Activated CD4-positive, alpha-beta T cell treated with anti-CD3 and anti-CD28 coated beads for 36 hours (primary cell): ENCODE data around the gene TRIP12. TPM values are rescaled to one million over a fixed set of nuclear protein-coding genes. Genes with fewer than 3 reads are reported as not detected.
A peak's percentile ranks its signal among the peaks of the same experiment; 100 is the strongest.
"Not testable (repeated sequence)": the region's sequence is repeated elsewhere in the genome, so short reads cannot be mapped to it uniquely, and the experiment has no call there.

ENCODE experiments used
- ATAC-seq: fragments of 200-7000 bp; cut with Tn5 transposase; one replicate; pipeline ENCODE4 v1.10.0; 2021; ENCODE audit warnings: mild to moderate bottlenecking, moderate library complexity
- CTCF ChIA-PET: fragments of 350-600 bp; sonication (Branson Sonifier 250); formaldehyde crosslinking; loops from one replicate; lab custom pipeline; 2021; ENCODE audit warnings: antibody characterized with exemption; lab: Charles Lee
- POLR2A ChIA-PET: fragments of 350-600 bp; sonication (Branson Sonifier 250); formaldehyde crosslinking; loops from one replicate; lab custom pipeline; 2021; ENCODE audit warnings: antibody characterized with exemption, inconsistent platforms; lab: Charles Lee
- DNase-seq: peaks from one replicate; pipeline ENCODE4 v3.0.0-alpha.2; 2020
- H3K27ac Mint-ChIP-seq: one replicate; pipeline ENCODE4 v1.8.0; 2021; ENCODE audit warnings: mixed read lengths
- H3K27me3 Mint-ChIP-seq: one replicate; pipeline ENCODE4 v1.8.0; 2021; ENCODE audit warnings: mixed read lengths
- H3K36me3 Mint-ChIP-seq: one replicate; pipeline ENCODE4 v1.8.0; 2021; ENCODE audit warnings: low read depth, mixed read lengths
- H3K4me1 Mint-ChIP-seq: one replicate; pipeline ENCODE4 v1.8.0; 2021; ENCODE audit warnings: mixed read lengths
- H3K4me3 Mint-ChIP-seq: one replicate; pipeline ENCODE4 v1.8.0; 2021; ENCODE audit warnings: mild to moderate bottlenecking, moderate library complexity, mixed read lengths
- H3K9me3 Mint-ChIP-seq: one replicate; pipeline ENCODE4 v1.8.0; 2021; ENCODE audit warnings: low read depth, mixed read lengths
- intact Hi-C, 2 experiments: fragments of 100-400 bp; cut with DNase I in 1 of 2; cut with micrococcal nuclease in 1 of 2; formaldehyde crosslinking; loops; one replicate each; pipeline versions ENCODE4 v1.14.2 to v1.15.1; 2022 to 2024; cut with DNase I, micrococcal nuclease
- total RNA-seq, 2 experiments: library from RNA; stranded (reverse); gene quantifications; one replicate each; pipeline ENCODE4 v1.2.3, GENCODE V29; 2021

Gene TRIP12
- total RNA-seq, 2 experiments from 2014 or later: 231 to 382 TPM

DNA sequence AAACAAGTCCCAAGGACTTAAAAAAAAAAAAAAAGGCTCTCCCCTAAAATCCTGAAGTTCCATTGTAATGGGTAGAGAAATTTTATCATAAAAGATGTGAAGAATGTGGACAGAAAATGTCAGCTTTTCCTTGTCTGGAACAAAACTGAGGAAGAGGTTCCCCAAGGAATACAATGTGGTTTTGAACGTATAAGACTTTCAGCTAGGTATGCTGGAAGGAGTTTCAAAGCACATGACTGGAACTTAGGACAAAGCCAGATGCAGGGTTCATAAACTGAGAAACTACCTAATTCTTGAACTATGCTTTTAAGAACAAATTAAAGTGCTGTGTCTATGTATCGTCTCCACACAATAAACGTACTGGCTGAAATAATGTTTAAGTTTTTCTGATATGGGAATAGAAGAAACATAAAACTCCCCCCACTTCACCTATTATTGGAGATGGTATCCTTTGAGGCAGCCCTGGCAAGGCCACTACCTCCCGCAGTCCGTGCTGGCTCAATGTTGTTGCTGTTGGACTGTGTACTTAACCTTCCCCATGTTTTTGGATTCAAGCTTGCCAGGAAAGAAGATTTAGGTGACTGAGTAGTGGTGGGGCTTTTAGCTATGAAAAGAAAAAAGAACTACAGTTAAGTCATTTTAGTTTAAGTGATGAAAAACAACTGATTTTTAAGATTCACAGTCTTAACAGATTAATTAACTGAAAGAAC, 123.2 kb downstream of the TRIP12 start:
- H3K4me1 Mint-ChIP-seq: no peaks in the 10 kb centered on the region
- no peak overlapping the region for H3K4me3 Mint-ChIP-seq
- no peak overlapping the region for H3K27ac Mint-ChIP-seq
- ATAC-seq: no peak
- H3K9me3 Mint-ChIP-seq: no peaks in the 10 kb centered on the region
- intact Hi-C loops: no loop called here
- no peak for DNase-seq
- CTCF ChIA-PET: interaction anchor here (0.5 to 1.9 kb wide), 7 partner anchors 16 to 361 kb away, joined by 3 to 8 read pairs (median 3); no protein-coding TSS in a partner anchor
- H3K27me3 Mint-ChIP-seq: no peaks in the 10 kb centered on the region
- POLR2A ChIA-PET: interaction anchor here (0.6 kb wide), 1 partner anchor 188 kb away, joined by 3 read pairs; no protein-coding TSS in a partner anchor
- peaks cover 42% of the 10 kb centered on the region for H3K36me3 Mint-ChIP-seq

GRCh38 chr2:229795058-229795457, 126.8 kb downstream of the TRIP12 start:
- H3K27ac Mint-ChIP-seq: no peak overlapping the region
- no peaks in the 10 kb centered on the region for H3K27me3 Mint-ChIP-seq
- peaks cover 4% of the 10 kb centered on the region for H3K4me1 Mint-ChIP-seq
- peaks cover 46% of the 10 kb centered on the region for H3K36me3 Mint-ChIP-seq
- H3K9me3 Mint-ChIP-seq: no peaks in the 10 kb centered on the region
- ATAC-seq (no peak), DNase-seq (no peak)
- ChIA-PET CTCF (interaction anchor here (1.3 kb wide), 1 partner anchor 14 kb away, joined by 9 read pairs; no protein-coding TSS in a partner anchor), POLR2A (no interaction called here)
- intact Hi-C loops: no loop called here
- H3K4me3 Mint-ChIP-seq: no peak overlapping the region

GRCh38 chr2:229794636-229795035, 127.2 kb downstream of the TRIP12 start:
- DNase-seq (no peak), ATAC-seq (no peak)
- Mint-ChIP-seq H3K36me3 (peaks cover 46% of the 10 kb centered on the region), H3K4me3 (no peak overlapping the region), H3K9me3 (no peaks in the 10 kb centered on the region), H3K27me3 (no peaks in the 10 kb centered on the region), H3K27ac (no peak overlapping the region), H3K4me1 (peaks cover 7% of the 10 kb centered on the region)
- ChIA-PET POLR2A (no interaction called here), CTCF (interaction anchor here (1.3 kb wide), 1 partner anchor 14 kb away, joined by 9 read pairs; no protein-coding TSS in a partner anchor)
- intact Hi-C loops: no loop called here

DNA sequence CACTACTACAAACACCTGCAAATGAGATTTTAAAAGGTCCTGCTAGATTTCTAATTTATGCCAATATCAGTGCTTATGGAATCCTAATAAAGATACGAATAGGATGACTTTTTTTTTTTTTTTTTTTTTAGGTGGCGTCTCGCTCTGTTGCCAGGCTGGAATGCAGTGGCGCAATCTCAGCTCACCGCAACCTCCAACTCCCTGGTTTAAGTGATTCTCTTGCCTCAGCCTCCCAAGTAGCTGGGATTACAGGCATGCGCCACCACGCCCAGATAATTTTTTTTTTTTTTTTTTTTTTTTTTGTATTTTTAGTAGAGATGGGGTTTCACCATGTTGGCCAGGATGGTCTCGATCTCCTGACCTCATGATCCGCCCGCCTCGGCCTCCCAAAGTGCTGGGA, 135.5 kb downstream of the TRIP12 start:
- ATAC-seq, POLR2A ChIA-PET, H3K9me3 Mint-ChIP-seq, H3K27ac Mint-ChIP-seq, H3K4me3 Mint-ChIP-seq, DNase-seq, H3K27me3 Mint-ChIP-seq: not testable (repeated sequence)
- intact Hi-C loops: loop anchor here in 1 of 2 experiments (10.0 kb wide), 1 partner anchor 379 kb away; no protein-coding TSS in a partner anchor
- CTCF ChIA-PET: interaction anchor here (0.6 kb wide), 1 partner anchor 46 kb away, joined by 3 read pairs; no protein-coding TSS in a partner anchor
- Mint-ChIP-seq H3K36me3 (peaks cover 35% of the 10 kb centered on the region), H3K4me1 (peaks cover 15% of the 10 kb centered on the region)

GRCh38 chr2:229784791-229785190, 137.0 kb downstream of the TRIP12 start:
- intact Hi-C loops: loop anchor here (5.0 to 10.0 kb wide), 3 partner anchors 128 to 380 kb away; no protein-coding TSS in a partner anchor
- Mint-ChIP-seq H3K9me3 (no peaks in the 10 kb centered on the region), H3K27ac (no peak overlapping the region), H3K27me3 (no peaks in the 10 kb centered on the region), H3K4me3 (no peak overlapping the region), H3K4me1 (peaks cover 15% of the 10 kb centered on the region), H3K36me3 (peaks cover 44% of the 10 kb centered on the region)
- no peak for ATAC-seq
- ChIA-PET POLR2A (no interaction called here), CTCF (no interaction called here)
- no peak for DNase-seq

DNA sequence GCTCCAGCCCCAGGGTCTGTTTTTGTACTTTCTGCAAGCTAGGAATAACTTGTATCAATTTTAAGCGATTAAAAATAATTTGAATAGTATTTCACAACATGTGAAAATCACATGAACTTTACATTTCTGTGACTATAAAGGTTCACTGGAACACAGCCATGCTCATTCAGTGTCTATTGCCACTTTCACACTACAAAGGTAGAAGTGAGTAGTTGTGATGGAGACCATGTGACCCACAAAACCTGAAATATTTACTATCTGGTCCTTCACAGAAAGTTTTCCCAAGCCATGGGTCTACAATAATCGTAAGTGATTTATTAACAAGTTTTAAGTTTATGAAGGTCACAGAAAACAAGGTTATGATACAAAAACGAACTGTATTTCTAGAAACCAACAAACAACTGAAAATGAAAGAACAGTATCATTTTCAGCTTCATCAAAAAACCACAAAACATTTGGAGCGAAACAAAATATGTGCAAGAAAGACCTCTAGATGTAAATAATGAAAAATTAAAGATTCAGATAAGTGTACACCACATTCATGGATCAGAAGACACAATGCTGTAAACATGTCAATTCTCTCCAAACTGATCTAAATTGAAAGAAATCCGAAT, 138.6 kb downstream of the TRIP12 start:
- H3K9me3 Mint-ChIP-seq: no peaks in the 10 kb centered on the region
- ATAC-seq (peak; percentile 36), DNase-seq (no peak)
- intact Hi-C loops: loop anchor here (5.0 to 10.0 kb wide), 3 partner anchors 129 to 382 kb away; no protein-coding TSS in a partner anchor
- peaks cover 46% of the 10 kb centered on the region for H3K36me3 Mint-ChIP-seq
- H3K27me3 Mint-ChIP-seq: no peaks in the 10 kb centered on the region
- H3K27ac Mint-ChIP-seq: no peak overlapping the region
- CTCF ChIA-PET: interaction anchor here (0.5 to 1.7 kb wide), 3 partner anchors 9 to 168 kb away, joined by 3 to 5 read pairs (median 3); no protein-coding TSS in a partner anchor
- no peak overlapping the region for H3K4me3 Mint-ChIP-seq
- H3K4me1 Mint-ChIP-seq: peaks cover 8% of the 10 kb centered on the region
- POLR2A ChIA-PET: no interaction called here

GRCh38 chr2:229780856-229781773, 140.7 kb downstream of the TRIP12 start:
- no peak overlapping the region for H3K27ac Mint-ChIP-seq
- intact Hi-C loops: loop anchor here (5.0 to 10.0 kb wide), 3 partner anchors 131 to 384 kb away; no protein-coding TSS in a partner anchor
- no peaks in the 10 kb centered on the region for H3K9me3 Mint-ChIP-seq
- ChIA-PET CTCF (interaction anchor here (0.5 to 3.6 kb wide), 18 partner anchors 9 to 427 kb away, joined by 3 to 19 read pairs (median 3); no protein-coding TSS in a partner anchor), POLR2A (no interaction called here)
- H3K4me1 Mint-ChIP-seq: peaks cover 15% of the 10 kb centered on the region
- ATAC-seq (peak; percentile 68), DNase-seq (no peak)
- no peak overlapping the region for H3K4me3 Mint-ChIP-seq
- H3K27me3 Mint-ChIP-seq: no peaks in the 10 kb centered on the region
- peaks cover 52% of the 10 kb centered on the region for H3K36me3 Mint-ChIP-seq

DNA sequence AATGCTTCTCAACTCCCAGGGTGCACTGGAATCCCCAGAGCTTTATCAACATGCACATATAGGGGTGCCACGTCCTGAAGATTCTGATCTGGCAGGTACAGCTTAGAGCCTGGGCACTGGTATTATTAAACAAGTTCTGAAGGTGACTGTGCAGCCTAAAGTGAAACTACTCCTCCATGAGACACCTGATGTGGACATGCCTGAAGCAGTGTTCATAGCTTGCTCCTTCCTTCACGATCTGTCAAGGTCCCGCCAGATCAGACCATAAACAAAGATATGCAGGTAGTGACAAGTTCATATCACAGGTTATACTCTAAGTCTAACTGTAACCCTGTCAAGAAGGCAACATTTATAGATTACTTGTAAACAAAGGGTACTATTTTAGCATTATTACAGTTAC, 142.2 kb downstream of the TRIP12 start:
- POLR2A ChIA-PET: no interaction called here

GRCh38 chr2:229777716-229778115, 144.1 kb downstream of the TRIP12 start:
- no peak overlapping the region for H3K27ac Mint-ChIP-seq
- POLR2A ChIA-PET: no interaction called here
- CTCF ChIA-PET: no interaction called here
- H3K4me1 Mint-ChIP-seq: peaks cover 17% of the 10 kb centered on the region
- H3K9me3 Mint-ChIP-seq: no peaks in the 10 kb centered on the region
- intact Hi-C loops: no loop called here
- H3K27me3 Mint-ChIP-seq: no peaks in the 10 kb centered on the region
- H3K36me3 Mint-ChIP-seq: peaks cover 59% of the 10 kb centered on the region
- H3K4me3 Mint-ChIP-seq: no peak overlapping the region
- ATAC-seq (no peak), DNase-seq (no peak)

More for the DNA sequence above, 142.2 kb downstream of the TRIP12 start:
- CTCF ChIA-PET: interaction anchor here (0.6 to 3.6 kb wide), 10 partner anchors 7 to 228 kb away, joined by 3 to 19 read pairs (median 3); no protein-coding TSS in a partner anchor
- Mint-ChIP-seq H3K4me3 (no peak overlapping the region), H3K4me1 (peaks cover 20% of the 10 kb centered on the region), H3K27me3 (no peaks in the 10 kb centered on the region), H3K27ac (no peak overlapping the region), H3K9me3 (no peaks in the 10 kb centered on the region), H3K36me3 (peaks cover 48% of the 10 kb centered on the region)
- no peak for DNase-seq
- intact Hi-C loops: loop anchor here (5.0 to 10.0 kb wide), 3 partner anchors 133 to 385 kb away; no protein-coding TSS in a partner anchor
- no peak for ATAC-seq

- CTCF ChIA-PET: interaction anchor here (0.6 kb wide), 1 partner anchor 151 kb away, joined by 3 read pairs; no protein-coding TSS in a partner anchor
- ATAC-seq (no peak), DNase-seq (no peak)
- POLR2A ChIA-PET: no interaction called here
- intact Hi-C loops: no loop called here
- peaks cover 14% of the 10 kb centered on the region for H3K4me1 Mint-ChIP-seq
- H3K27me3 Mint-ChIP-seq: no peaks in the 10 kb centered on the region
- H3K36me3 Mint-ChIP-seq: peaks cover 60% of the 10 kb centered on the region
- H3K9me3 Mint-ChIP-seq: no peaks in the 10 kb centered on the region
- H3K27ac Mint-ChIP-seq: no peak overlapping the region
- H3K4me3 Mint-ChIP-seq: no peak overlapping the region
These were observed 146.0 kb downstream of the TRIP12 start for GRCh38 chr2:229775614-229776313.
